Lung microvascular endothelial cell (primary cell): ENCODE data around the gene CHM. TPM values are rescaled to one million over a fixed set of nuclear protein-coding genes. Genes with fewer than 3 reads are reported as not detected.

Experiments
- DNase-seq, 2 donors: peaks; one replicate each; pipeline versions ENCODE4 v3.0.0 to v3.0.0-alpha.2; 2010; ENCODE audit warnings: low read depth in 2 of 2
- total RNA-seq: library from RNA; depleted of rRNA; stranded (reverse); fragments of >200 nt; gene quantifications from 2 replicates; pipeline ENCODE4 v1.2.1, GENCODE V29; 2014

CHM gene
- total RNA-seq, 1 donor from 2014 or later: 20.2 TPM

DNA sequence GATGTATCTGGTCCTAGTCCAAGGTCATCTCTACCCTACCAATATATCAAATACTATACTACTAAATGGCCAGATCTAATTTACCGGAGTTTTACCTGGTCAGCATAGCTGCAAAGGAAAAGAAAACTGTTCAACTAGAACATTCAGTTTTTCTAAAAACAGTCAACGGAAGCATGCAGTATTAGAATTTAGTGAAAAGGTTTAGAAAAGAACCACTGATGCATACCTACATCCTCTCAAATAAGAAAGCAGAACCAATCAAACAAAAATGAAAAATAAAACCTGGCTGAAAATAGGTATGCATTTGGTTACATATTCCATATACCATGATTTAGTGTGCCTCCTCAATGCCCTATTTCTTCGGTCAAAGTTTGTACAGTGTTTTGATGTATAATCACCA, 140.0 kb downstream of the CHM start:
- DNase-seq: no peak

DNA sequence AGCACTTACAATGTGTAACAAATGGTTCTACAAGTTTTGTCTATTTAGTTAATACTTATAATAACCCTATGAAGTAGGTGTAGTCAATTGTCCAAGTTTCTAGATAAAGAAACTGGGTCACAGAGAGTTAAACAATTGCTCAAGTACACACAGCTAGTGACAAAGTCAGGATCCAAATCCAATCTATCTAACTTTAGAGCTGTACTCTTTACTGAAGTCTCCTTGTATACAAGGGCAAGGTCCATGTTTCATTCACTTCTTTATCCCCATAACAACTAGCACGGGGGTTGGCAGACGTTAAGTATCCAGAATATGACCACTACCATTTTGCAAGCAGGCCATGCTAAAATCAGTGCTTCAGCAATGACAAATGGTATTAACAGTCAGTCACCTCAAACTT, 141.0 kb downstream of the CHM start:
- no peak for DNase-seq

DNA sequence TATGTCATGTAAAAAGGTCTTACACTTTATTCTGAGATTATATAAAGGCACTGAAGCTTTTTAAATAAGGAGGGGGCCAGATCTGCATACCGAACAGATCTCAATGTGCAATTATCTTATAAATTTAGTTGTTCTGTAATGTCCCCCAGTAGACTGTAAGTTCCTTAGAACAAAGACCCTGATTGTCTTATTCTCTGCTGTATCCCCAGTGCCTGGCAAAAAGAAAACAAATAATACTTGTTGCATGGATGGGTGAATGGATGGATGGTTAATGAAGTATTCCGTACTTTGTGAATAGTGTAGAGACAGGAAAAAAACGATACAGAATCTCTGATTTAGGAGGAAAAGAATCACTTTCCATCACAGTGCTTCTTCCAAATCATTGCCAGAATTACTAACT, 141.5 kb downstream of the CHM start:
- no peak for DNase-seq

DNA sequence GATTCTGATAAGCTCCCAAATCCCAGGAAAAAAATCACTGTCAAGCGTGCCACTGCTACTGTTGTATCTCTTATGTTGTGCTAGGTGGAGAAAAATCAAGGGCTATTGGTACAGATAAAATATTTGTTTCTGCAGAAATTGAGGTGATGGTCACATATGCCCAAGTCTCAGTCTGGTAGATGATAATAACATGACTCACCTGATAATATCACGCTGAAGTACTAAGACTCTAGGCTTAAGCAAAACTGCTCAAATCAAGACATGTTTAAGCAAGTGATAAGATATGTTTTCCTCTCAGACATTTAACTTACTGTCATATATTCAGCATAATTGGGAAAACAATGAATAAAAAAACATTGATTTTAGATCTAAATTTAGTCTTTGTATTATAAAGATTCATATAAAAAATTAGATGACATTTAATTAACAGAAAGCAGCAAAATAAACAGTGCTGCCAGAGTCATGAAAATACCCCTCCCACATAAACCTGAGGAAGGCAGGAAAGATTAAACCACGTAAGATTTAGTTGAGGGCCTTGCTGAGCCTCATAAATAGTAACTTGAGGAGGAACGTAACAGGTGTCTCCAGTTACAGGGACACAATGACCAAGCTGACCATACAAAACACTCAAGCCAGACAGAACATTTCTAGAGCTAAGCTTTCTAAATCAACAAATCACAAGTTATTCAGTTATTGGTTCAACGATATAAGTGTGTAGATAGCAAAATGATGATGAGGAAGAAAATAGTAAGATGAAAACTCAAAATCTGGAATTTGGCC, 143.5 kb downstream of the CHM start:
- no peak for DNase-seq

DNA sequence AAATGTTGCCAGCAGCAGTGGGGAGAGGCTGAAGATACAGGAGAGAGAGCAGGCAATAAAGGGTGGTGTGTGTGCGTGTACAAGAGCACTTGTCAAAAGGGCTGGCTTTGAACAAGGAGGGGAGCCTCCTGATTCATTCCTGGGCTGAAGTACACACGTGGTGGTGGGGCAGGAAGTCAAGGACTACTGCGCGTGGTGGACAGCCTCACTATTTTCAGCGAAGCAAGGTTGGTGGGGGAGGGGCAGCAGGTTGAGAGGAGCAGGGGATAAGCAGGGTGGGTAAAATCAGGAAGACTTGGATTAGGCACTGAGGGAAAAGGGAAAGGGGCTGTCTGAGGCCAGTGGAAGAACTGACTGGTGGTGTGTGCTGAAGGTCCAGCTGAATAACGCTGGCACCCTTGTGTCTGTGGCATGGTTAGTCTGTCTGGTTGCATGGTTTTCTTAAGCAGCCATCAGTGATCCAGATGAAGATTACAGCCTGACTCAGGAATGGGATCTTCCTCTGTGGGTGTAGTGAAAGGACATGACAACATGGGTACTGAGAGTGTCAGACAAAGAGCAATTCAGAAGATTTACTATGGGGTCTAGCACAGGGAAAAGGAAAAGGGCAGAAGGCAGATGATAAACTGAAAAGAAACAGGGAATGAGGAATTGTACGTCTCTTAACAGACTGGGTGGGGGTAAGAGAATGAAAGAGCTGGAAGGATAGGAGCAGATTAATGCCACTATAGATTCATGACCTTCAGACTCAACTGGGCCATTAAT, 149.8 kb downstream of the CHM start:
- no peak for DNase-seq

DNA sequence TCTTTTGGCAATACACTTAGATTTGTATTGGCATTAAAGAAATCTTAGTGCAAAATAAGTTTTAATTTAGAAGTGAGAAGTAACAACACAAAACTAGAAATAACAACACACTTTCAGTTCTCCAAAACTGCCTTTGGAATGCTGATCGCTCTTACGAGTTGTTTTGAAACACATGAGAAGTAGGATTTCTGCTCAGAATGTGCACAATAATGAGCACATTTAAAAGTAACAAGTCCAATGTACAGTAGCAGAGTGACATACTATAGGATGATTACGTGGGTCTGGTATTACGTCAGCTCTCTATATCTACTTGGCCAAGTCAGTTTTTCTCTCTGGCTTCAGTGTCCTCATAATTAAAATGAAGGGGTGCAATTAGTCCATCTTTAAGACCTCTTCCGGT, 164.8 kb downstream of the CHM start:
- DNase-seq: no peak

DNA sequence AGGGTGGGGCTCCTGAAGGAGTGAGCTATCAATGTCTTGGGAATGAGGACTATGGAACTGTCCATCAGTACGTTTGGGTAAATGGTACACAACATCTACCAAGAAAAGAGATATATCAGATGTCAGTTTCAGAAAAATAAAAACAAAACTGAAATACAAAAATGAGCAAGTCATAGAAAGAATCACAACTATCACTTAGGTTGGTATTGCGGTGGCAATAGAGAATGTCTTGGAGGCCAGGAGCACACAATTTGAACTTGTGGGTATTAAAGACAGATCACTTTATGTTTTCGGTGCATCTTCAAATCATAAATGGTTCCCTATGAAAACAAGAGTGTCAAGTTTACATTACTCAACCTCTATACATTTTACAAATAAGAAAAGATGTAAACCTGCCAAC, 176.8 kb downstream of the CHM start:
- no peak for DNase-seq

DNA sequence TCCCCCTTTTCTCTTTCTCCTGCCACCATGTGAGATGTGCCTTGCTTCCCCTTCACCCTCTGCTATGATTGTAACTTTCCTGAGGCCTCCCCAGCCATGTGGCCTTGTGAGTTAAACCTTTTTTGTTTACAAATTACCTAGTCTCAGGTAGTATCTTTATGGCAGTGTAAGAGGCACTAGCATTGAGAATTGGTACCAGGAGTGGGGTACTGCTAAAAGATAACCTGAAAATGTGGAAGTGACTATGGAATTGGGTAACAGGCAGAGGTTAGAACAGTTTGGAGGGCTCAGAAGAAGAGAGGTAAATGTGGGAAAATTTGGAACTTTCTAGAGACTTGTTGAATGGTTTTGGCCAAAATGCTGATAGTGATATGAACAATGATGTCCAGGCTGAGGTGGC, 182.0 kb downstream of the CHM start:
- DNase-seq: no peak

DNA sequence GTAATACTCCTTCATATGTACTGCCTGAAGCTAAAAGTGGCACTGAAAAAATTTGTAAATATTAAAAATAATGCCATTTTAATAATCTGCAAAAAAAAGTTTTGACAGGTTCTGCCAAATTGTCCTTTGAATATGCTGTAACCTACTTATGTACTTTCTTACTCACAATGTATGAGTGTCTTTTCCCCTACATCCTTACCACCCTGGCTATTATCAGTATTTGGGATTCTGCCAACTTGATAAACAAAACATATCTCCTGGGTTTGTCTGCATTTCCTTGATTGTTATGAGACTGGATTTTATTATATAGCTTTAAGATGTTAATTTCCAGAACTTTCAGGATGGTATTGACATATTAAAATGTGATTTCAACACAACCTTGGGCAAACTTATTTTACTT, 187.9 kb downstream of the CHM start:
- DNase-seq: peak in 1 of 2 donors; percentile 19

DNA sequence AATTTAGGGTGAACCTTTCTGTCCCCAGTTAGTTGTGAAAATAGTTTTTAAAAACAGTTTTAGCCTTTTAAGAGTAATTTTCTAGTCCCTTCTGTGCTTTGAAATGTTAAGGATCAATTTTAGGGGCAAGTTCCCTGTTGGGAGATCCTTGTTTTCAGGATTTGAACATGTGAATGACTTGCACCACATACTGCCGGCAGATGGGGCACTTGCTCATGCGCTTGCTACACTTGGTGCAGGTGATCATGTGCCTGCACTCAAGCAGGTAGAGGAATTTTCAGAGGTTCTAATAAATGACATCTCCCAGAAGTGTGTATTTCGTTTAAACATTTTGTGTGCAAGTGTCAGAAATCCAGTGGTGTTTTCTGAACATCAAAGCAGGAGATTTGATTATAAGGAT, 195.9 kb downstream of the CHM start:
- DNase-seq: peak; percentile 24 to 45

DNA sequence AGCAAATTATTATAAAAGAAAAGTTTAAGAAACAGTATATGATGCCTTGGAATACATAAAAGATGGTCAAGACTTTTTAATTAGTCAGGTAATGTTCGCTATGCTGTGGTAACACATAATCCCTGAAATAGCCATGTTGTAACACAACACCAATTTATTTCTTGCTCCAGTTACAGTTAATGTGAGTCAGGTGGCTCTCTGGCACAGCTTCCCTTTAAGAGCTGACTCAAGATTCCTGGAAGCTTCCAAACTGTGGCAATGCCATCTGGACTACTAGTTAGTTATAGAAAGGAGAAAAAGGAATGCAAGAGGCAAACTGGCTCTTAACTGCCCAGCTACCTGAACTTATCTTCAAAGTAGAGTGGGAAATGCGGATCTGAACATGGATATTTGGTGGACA, 210.5 kb downstream of the CHM start:
- DNase-seq: no peak

DNA sequence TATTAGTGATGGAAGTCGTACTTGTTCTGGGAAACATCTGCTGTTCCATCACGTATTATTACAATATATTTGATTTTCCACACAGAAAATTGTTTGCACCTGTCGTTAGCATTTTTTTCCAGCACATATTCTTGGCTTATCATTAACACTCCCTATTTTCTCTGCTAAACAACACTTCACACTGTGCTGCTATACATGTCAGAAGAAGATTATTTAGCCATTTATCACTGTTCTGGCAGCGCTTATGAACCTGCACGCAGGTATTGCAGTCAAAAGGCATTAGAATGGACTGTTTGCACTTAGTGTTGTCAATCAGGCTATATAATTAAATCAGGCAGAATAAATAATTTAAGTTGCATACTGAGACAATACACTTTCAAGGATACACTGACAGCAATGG, 218.6 kb downstream of the CHM start:
- no peak for DNase-seq

DNA sequence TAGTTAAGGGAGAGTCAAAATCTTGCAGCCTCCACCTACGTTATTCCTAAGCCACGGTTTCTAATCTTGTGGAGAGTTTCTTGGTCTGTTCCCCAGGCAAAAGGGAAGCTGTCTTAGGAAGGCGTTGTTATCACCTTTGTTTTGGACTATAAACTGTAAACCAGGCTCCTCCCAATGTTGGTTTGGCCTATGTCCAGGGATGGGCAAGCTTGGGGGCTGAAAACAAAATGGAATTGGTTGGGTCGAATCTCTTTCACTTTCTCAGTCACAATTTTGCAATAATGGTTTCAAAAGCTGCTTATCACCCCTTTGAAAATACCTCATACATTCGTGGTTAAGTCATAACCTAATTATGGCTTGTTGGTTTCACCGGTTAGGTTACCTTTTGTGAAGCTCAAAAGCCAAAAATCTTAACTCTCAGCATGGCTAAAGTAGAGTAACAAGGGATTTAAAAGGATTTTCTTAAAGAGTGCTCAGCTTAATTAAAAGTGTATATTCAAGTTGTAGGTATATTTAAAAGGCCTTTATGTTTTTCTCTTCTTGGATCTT, 232.1 kb downstream of the CHM start:
- no peak for DNase-seq

Other genes starting within 250 kb of the CHM start
- not detected in 2 replicates for gene DACH2, start 100.9 kb upstream of the CHM start, total RNA-seq